SK-N-SH (cell line): ENCODE results near the gene RABEPK. TPM values are rescaled to one million over a fixed set of nuclear protein-coding genes. Genes with fewer than 3 reads are reported as not detected.

Experiments
- CTCF ChIA-PET: fragments of 300-600, 350-600 bp; formaldehyde crosslinking; extraction: SDS; loops from one replicate; lab custom pipeline; 2021; lab: Yijun Ruan, JAX
- POLR2A ChIA-PET: fragments of 350-600 bp; sonication (Branson Sonifier 250); formaldehyde crosslinking; extraction: SDS; loops from one replicate; lab custom pipeline; 2020; ENCODE audit warnings: antibody characterized with exemption, inconsistent platforms; lab: Yijun Ruan, JAX
- DNase-seq: peaks from one replicate; pipeline ENCODE4 v3.0.0; 2012
- H2AFZ ChIP-seq: fragments of 200-600 bp; sonication (generic); 2 replicates; pipeline ENCODE4 v1.8.1; 2016; ENCODE audit warnings: antibody characterized with exemption, mild to moderate bottlenecking, low read depth
- H3F3A ChIP-seq: fragments of 200-600 bp; sonication (generic); replicated peaks from 2 replicates; pipeline ENCODE3; 2016; ENCODE audit warnings: antibody characterized with exemption, mild to moderate bottlenecking; ENCODE audit not compliant: insufficient read depth
- H3K27ac ChIP-seq, 2 experiments: fragments of 200-500 bp in 1 of 2; fragments of 200-600 bp in 1 of 2; sonication (Bioruptor generic) in 1 of 2; sonication (generic), shearing (Covaris generic) in 1 of 2; 2 replicates each; pipeline versions ENCODE4 v1.5.1 to v1.6.1; 2014 to 2016; ENCODE audit warnings: low read depth in 2 of 2, inconsistent platforms in 1 of 2, low read length in 1 of 2, mild to moderate bottlenecking in 1 of 2, mixed read lengths in 1 of 2
- H3K27me3 ChIP-seq: fragments of 200-600 bp; sonication (generic), shearing (Covaris generic); 2 replicates; pipeline ENCODE4 v1.6.1; 2016; ENCODE audit warnings: mixed run types; ENCODE audit not compliant: insufficient read depth
- H3K36me3 ChIP-seq, 2 experiments: fragments of 200-500 bp in 1 of 2; fragments of 200-600 bp in 1 of 2; sonication (Bioruptor generic) in 1 of 2; sonication (generic) in 1 of 2; replicated peaks in 1 of 2; 2 replicates each; pipeline versions ENCODE3 to v1.5.1; 2014 to 2016; ENCODE audit warnings: low read length in 1 of 2, mild to moderate bottlenecking in 1 of 2; ENCODE audit not compliant: insufficient read depth in 2 of 2, control insufficient read depth in 1 of 2
- H3K4me1 ChIP-seq, 2 experiments: fragments of 200-500 bp in 1 of 2; fragments of 200-600 bp in 1 of 2; sonication (Bioruptor generic) in 1 of 2; sonication (generic), shearing (Covaris generic) in 1 of 2; 2 replicates each; pipeline versions ENCODE4 v1.5.1 to v1.6.1; 2014 to 2016; ENCODE audit warnings: low read depth in 1 of 2, low read length in 1 of 2, mixed run types in 1 of 2; ENCODE audit not compliant: insufficient read depth in 2 of 2, control insufficient read depth in 1 of 2
- H3K4me2 ChIP-seq: fragments of 200-600 bp; sonication (generic), shearing (Covaris generic); 2 replicates; pipeline ENCODE4 v1.6.1; 2017; ENCODE audit warnings: mixed run types
- H3K4me3 ChIP-seq, 2 experiments: fragments of 200-500 bp in 1 of 2; fragments of 200-600 bp in 1 of 2; sonication (Bioruptor generic) in 1 of 2; sonication (generic), shearing (Covaris generic) in 1 of 2; 2 replicates each; pipeline versions ENCODE4 v1.5.1 to v1.8.1; 2014 to 2016; ENCODE audit warnings: low read depth in 2 of 2, inconsistent platforms in 1 of 2, low read length in 1 of 2, mild to moderate bottlenecking in 1 of 2, mixed read lengths in 1 of 2, moderate library complexity in 1 of 2
- H3K79me2 ChIP-seq: fragments of 200-600 bp; sonication (generic); 2 replicates; pipeline ENCODE4 v1.8.1; 2017; ENCODE audit warnings: mild to moderate bottlenecking; ENCODE audit not compliant: insufficient read depth
- H3K9ac ChIP-seq: fragments of 200-600 bp; sonication (generic); 2 replicates; pipeline ENCODE4 v1.6.1; 2017; ENCODE audit warnings: mixed run types
- H3K9me2 ChIP-seq: fragments of 200-600 bp; sonication (generic); 2 replicates; pipeline ENCODE4 v1.6.1; 2017; ENCODE audit warnings: mixed run types
- H3K9me3 ChIP-seq: fragments of 200-600 bp; sonication (generic); 2 replicates; pipeline ENCODE4 v1.6.1; 2017; ENCODE audit warnings: mixed run types, mild to moderate bottlenecking, moderate library complexity
- H4K20me1 ChIP-seq: fragments of 200-600 bp; sonication (generic); 2 replicates; pipeline ENCODE4 v1.6.1; 2017; ENCODE audit warnings: mild to moderate bottlenecking, mixed run types; ENCODE audit not compliant: insufficient read depth
- CTCF ChIP-seq: fragments of 200-600 bp; sonication (generic); IDR thresholded peaks from 2 replicates; pipeline ENCODE4 v1.6.1; 2017; ENCODE audit warnings: antibody characterized with exemption, mild to moderate bottlenecking, moderate library complexity
- ELF1 ChIP-seq: IDR thresholded peaks from 2 replicates; pipeline ENCODE4 v1.4.0; 2012
- EZH2phosphoT487 ChIP-seq: fragments of 200-600 bp; sonication (generic); IDR thresholded peaks from 2 replicates; pipeline ENCODE4 v1.6.1; 2017; ENCODE audit warnings: low read depth, mixed run types, mild to moderate bottlenecking, antibody characterized with exemption, moderate library complexity, borderline replicate concordance
- FOSL2 ChIP-seq: IDR thresholded peaks from 2 replicates; pipeline ENCODE4 v1.4.0; 2012; ENCODE audit warnings: low read depth, mild to moderate bottlenecking, moderate library complexity, borderline replicate concordance
- FOXM1 ChIP-seq: IDR thresholded peaks from 2 replicates; pipeline ENCODE4 v1.4.0; 2012; ENCODE audit warnings: low read depth, mild to moderate bottlenecking
- GATA2 ChIP-seq: sonication (generic); formaldehyde crosslinking; IDR thresholded peaks from 2 replicates; pipeline ENCODE4 v1.5.0; 2020; ENCODE audit warnings: mild to moderate bottlenecking, missing genetic modification reagents
- IRF3 ChIP-seq: fragments of 150-350 bp; IDR thresholded peaks from 2 replicates; pipeline ENCODE4 v1.6.1; 2016; ENCODE audit warnings: mild to moderate bottlenecking, low read depth, low read length
- MXI1 ChIP-seq: IDR thresholded peaks from 2 replicates; pipeline ENCODE4 v1.6.1; 2012; ENCODE audit warnings: mild to moderate bottlenecking, low read depth, low read length, improper control_type of control experiment
- NFIC ChIP-seq: IDR thresholded peaks from 2 replicates; pipeline ENCODE4 v1.4.0; 2012; ENCODE audit warnings: borderline replicate concordance
- PBX3 ChIP-seq: IDR thresholded peaks from 2 replicates; pipeline ENCODE4; 2012
- POLR2AphosphoS5 ChIP-seq: IDR thresholded peaks from 2 replicates; pipeline ENCODE4 v1.6.1; 2012; ENCODE audit warnings: low read depth, low read length
- RCOR1 ChIP-seq: fragments of 150-350 bp; IDR thresholded peaks from 2 replicates; pipeline ENCODE4 v1.6.1; 2017; ENCODE audit warnings: antibody characterized with exemption, low read length
- RFX5 ChIP-seq: IDR thresholded peaks from 2 replicates; pipeline ENCODE4 v1.6.1; 2012; ENCODE audit warnings: mild to moderate bottlenecking, improper control_type of control experiment, low read length
- SIN3A ChIP-seq: IDR thresholded peaks from 2 replicates; pipeline ENCODE4 v1.6.1; 2012; ENCODE audit warnings: low read depth, mild to moderate bottlenecking, low read length, moderate library complexity, borderline replicate concordance
- TAF1 ChIP-seq: IDR thresholded peaks from 2 replicates; pipeline ENCODE4 v1.6.1; 2012; ENCODE audit warnings: low read depth, mild to moderate bottlenecking, low read length, moderate library complexity, borderline replicate concordance
- YY1 ChIP-seq: IDR thresholded peaks from 2 replicates; pipeline ENCODE4 v1.4.0; 2012; ENCODE audit warnings: low read depth, mild to moderate bottlenecking
- ZBTB33 ChIP-seq: IDR thresholded peaks from 2 replicates; pipeline ENCODE4 v1.4.0; 2012; ENCODE audit warnings: low read depth, borderline replicate concordance
- WGBS: methylation state at CpG from one replicate; pipeline ENCODE4 v1.1.6; 2017; ENCODE audit warnings: low lambda C conversion rate; 5-methylcytosine and 5-hydroxymethylcytosine counted together
- polyA plus RNA-seq, 3 experiments: library from polyadenylated mRNA; depleted of rRNA; stranded (reverse); fragments of >200 nt; gene quantifications; 2 replicates each; pipeline ENCODE4 v1.2.3, GENCODE V29; 2012

The RABEPK gene
- polyA plus RNA-seq, 1 of the 3 experiments (the other 2 are of a cell fraction): 55.1 TPM

- H3K9me3 ChIP-seq: no peaks in the 10 kb centered on the region
- TF ChIP-seq RFX5 (no peak), PBX3 (no peak), POLR2AphosphoS5 (no peak), NFIC (no peak), CTCF (no peak), GATA2 (CRISPR knock-in tag) (no peak), SIN3A (no peak), FOXM1 (no peak)
- H3K4me3 ChIP-seq: no peak overlapping the region
- POLR2A ChIA-PET: no interaction called here
- no peaks in the 10 kb centered on the region; the same call in 1 of the 2 replicates for H4K20me1 ChIP-seq
- H3K79me2 ChIP-seq: peaks cover 16% of the 10 kb centered on the region
- no peaks in the 10 kb centered on the region for H3K27me3 ChIP-seq
- H3K9me2 ChIP-seq: no peaks in the 10 kb centered on the region
- no peak overlapping the region for H3K9ac ChIP-seq
- no peak overlapping the region for H2AFZ ChIP-seq
- no peak overlapping the region for H3K4me2 ChIP-seq
- no peaks in the 10 kb centered on the region for H3F3A ChIP-seq
- CTCF ChIA-PET: no interaction called here
- no peak for DNase-seq
- WGBS: 93% methylated on average over 6 of the region's 6 CpGs
- no peaks in the 10 kb centered on the region for H3K36me3 ChIP-seq
- H3K27ac ChIP-seq: no peak overlapping the region
- no peaks in the 10 kb centered on the region; a peak in 1 of 4 replicates for H3K4me1 ChIP-seq
Observed at GRCh38 chr9:125258160-125258785, 57.9 kb downstream of the RABEPK start.

- DNase-seq: no peak
- H3K27me3 ChIP-seq: no peaks in the 10 kb centered on the region
- H3K9ac ChIP-seq: no peak overlapping the region
- H2AFZ ChIP-seq: no peak overlapping the region
- H3K27ac ChIP-seq: no peak overlapping the region
- no peaks in the 10 kb centered on the region for H3K9me2 ChIP-seq
- H3F3A ChIP-seq: no peaks in the 10 kb centered on the region
- WGBS: 75% methylated on average over 2 of the region's 2 CpGs
- CTCF ChIA-PET: no interaction called here
- H3K4me1 ChIP-seq: no peaks in the 10 kb centered on the region; a peak in 2 of 4 replicates
- H3K4me3 ChIP-seq: no peak overlapping the region
- H3K9me3 ChIP-seq: no peaks in the 10 kb centered on the region
- peaks cover 24% of the 10 kb centered on the region for H3K79me2 ChIP-seq
- H3K36me3 ChIP-seq: no peaks in the 10 kb centered on the region
- H3K4me2 ChIP-seq: no peak overlapping the region
- peaks cover 4% of the 10 kb centered on the region; the same call in 1 of the 2 replicates for H4K20me1 ChIP-seq
- POLR2A ChIA-PET: no interaction called here
- TF ChIP-seq MXI1: no peak
- TF ChIP-seq PBX3: no peak
- TF ChIP-seq RCOR1: no peak
- no peak for TF ChIP-seq IRF3
- no peak for TF ChIP-seq YY1
- TF ChIP-seq FOSL2: no peak
- TF ChIP-seq RFX5: no peak
- no peak for TF ChIP-seq ZBTB33
- TF ChIP-seq TAF1: no peak
- no peak for TF ChIP-seq EZH2phosphoT487
- TF ChIP-seq ELF1: no peak
Observed at GRCh38 chr9:125258832-125259534, 58.6 kb downstream of the RABEPK start.
